K562 treated with DMSO at 1 percent for 48 hours (cell line): ENCODE measurements around the gene IL11. TPM values are rescaled to one million over a fixed set of nuclear protein-coding genes. Genes with fewer than 3 reads are reported as not detected.

Experiments used
- total RNA-seq: library from RNA; unstranded; fragments of 300-600 nt; gene quantifications from 2 replicates; pipeline ENCODE4 v1.2.3, GENCODE V29; 2022; ENCODE audit warnings: low replicate concordance; ENCODE audit errors: extremely low read depth

The IL11 gene
- total RNA-seq, result not detected in 2 replicates

DNA sequence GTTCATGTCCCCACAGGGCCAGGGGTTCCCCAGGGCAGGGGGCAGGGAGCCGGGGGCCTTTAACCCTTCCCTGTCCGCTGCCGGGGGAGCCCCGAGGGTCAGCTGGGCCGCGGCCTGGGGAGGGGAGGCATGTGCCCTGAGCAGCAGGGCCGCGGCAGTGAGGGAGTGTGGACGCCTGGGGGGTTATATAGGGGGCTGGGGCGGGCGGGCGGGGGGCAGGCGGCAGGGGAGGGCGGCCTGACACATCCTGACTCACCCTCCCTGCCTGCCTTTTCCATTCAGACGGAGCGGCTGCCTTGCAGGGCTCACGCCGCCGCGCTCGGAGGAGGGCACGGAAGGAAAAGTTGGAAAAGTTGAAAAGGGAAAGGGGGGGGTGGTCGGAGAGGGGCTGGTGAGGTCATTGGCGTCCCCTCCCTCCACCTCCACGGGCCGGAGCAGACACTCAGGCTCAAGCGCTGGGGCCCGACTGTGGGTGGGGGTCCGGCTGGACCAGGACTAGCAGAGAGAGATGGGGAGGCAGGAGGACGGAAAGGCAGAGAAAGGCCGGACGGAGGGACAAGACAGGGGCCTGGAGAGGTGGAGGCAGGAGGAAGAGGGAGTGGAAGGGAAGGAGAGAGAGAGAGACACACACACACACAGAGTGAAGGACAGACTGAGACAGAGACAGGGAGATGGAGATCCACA, at the start of gene IL11:
IL11 (minus strand) TSS at position 159 of the 684 bp plus-strand sequence; CDS start at position 6, 153 bp downstream.

DNA sequence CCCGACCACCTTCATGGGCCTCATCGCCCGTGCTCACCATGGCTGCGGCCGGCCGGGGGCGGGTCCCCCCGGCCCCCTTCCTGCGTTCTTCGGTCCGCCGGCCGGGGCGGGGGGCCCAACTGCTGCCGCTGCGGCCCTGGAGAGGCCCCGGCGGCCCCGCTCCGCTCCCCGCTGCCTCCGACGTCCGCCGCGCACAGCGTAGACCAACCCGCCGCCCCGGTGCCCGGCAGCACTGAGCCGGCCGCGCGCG, 37.2 kb upstream of the IL11 start, which contains the start of gene UBE2S:
UBE2S (minus strand) TSS at position 239 of the 250 bp plus-strand sequence; CDS start at position 40, 199 bp downstream.

GRCh38 chr19:55385724-55386492, 15.6 kb upstream of the IL11 start, which contains the start of gene RPL28:
Gene RPL28 (plus strand): TSS chr19:55385932. CDS start chr19:55386358, 426 bp downstream.

DNA sequence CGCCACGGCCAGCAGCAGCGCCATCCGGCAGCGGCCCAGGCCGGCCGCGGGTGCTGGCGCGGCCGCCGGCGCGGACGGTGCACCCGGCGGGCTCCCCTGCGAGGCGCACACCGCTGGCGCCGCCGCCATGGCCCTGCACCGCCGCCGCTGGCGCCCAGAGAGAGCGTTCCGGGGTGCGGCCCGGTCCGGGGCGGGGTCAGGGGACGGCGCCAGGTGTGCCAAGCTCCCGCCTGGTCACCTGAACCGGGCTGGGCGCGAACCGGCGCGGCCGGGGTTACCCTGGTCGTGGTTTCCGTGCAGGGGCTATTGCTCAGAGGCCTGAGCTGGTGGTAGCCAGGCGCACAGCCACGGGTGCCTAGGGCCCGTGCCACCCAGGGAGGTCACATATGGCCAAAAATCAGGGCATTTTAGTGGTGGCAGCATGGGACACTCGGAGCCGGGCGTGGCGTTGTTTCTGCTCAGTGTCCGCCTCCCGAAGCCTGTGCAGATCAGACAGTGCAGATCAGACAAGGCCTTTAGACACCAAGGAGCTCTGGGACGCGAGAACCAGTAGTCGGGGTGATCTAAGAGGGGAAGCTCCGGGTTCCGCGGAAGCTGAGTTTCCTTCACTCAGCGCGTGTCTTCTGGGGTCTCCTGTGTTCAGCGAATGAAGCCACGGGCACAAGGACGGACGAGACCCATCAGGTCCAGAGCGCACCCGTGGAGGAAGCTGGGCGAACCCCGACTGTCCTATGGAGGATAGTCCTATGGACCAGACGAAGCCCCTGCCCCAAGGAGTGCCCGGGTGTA, 14.1 kb upstream of the IL11 start, which contains the start of gene TMEM238:
TMEM238 (minus strand) TSS at position 162 of the 789 bp plus-strand sequence; CDS start at position 129, 33 bp downstream.

DNA sequence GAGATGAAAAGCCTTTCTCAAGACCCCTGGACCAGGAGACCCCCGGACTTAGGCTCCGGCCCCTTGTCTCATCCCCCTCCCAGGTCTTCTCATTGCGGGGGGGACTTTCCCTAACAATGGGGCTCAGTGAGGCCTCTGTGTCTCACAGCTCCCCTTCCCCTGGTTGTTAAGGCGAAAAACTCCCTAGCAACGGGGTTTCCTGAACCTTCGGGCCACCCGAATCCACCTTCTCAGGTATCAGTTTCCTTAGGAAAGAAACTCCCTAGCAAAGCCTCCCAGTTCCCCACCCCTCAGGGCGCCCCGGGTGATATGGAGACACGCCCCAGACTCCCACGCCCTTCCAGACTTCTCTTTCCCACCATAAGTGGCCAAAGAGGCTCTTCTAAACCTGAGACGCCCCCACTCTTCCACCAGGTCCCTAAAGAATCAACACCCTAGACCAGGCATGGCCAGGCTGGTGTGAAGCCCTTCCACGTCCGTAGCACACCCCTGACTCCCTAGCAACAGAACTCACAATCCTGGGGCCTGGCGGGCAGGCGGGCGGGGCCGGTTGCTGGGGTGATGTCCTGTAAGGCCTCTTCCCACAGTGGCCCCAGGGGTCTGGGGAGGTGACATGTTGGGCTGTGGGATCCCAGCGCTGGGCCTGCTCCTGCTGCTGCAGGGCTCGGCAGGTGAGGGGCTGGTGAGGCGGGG, 6.1 kb upstream of the IL11 start, which contains the start of gene TMEM190:
TMEM190 (plus strand) TSS at position 586 of the 693 bp plus-strand sequence; CDS start at position 614, 28 bp downstream.

GRCh38 chr19:55362990-55363716, 7.1 kb downstream of the IL11 start, which contains the start of gene GARIN5B:
Gene GARIN5B (minus strand): TSS chr19:55363260. CDS start chr19:55363066, 194 bp downstream.

DNA sequence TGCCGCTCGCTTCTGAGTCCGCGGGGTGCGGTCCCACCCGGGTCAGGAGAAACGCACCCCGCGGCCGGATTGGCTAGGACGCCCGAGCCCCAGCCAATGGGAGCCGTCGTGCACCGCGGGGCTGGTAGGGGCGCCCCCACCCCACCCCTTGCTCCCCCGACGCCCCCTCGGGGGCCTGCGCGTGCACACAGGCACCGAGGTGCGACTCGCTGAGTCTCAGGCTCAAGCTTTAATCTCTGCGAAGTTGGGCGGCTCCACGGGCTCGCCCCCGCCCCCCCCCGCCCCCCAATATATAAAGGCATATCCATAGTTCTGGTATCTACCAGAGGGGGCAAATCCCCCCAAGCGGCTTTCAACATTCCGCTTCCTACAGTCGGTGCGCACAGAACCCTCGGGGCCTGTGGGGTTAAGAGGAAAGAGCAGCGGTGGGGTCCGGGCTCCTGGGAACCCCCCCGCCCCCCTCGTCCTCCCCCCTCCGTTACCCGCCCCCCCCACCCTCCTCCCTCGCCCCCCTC, 15.5 kb downstream of the IL11 start, which contains the start of gene COX6B2:
COX6B2 (minus strand) TSS at position 22 of the 515 bp plus-strand sequence. CDS start 198 bp downstream, outside the sequence.

DNA sequence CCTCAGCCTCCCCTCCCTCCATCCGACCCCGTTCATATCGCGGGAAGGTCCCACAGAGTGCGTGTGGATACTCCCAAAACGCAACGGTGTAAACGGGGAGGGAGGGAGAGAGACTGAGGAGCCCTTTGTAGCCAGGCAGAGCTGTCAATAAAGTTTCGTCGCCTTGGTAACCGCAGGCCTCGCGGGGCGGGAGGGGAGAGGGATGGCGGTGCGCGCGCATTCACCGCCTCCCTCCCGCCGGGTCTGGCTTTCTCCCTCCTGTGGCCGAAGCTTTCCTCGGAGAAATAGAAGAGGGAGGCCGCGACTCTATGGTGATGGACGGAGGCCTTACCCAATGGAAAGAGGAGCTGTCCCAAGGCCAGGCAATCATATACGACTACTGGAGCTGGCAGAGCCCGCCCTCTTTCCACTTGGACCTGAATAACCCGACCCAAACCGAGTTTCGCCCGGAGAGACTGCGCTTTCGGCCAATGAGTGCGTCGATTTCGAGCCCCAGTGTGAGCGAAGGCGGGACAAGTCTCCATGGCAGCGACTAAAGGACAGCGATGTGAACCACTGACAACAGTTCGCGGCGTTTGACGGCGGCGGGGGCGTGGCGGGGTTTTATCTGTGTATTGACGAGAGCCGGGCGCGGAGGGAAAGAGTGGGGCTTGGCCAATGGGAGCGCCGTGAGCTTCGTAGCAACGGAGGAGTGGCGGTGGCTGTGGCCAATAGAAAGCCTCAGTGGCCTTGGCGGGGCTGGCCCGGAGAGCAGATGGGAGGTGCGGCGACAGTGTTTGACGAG, 31.0 kb downstream of the IL11 start, which contains the start of gene KMT5C:
KMT5C (plus strand) TSS at position 772 of the 784 bp plus-strand sequence. CDS start 2,061 bp downstream, outside the sequence.

DNA sequence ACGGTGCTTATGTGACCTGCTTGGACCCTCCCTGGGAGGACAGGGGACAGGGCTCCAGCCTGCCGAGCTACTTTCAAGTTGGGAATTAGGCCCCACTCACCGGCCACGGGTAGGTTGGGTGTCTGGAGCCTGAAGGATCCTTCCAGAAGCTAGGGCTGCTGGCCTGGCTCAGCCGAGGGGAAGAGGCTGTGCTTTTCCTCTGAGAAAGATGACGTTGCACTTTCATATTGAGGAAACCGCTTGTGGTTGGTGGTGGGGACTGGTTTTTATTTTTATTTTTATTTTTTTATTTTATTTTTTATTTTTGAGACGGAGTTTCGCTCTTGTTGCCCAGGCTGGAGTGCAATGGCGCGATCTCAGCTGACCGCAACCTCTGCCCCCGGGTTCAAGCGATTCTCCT, 45.1 kb downstream of the IL11 start, which contains the start of gene TMEM150B:
TMEM150B (minus strand) TSS at position 170 of the 400 bp plus-strand sequence. CDS start 4,305 bp downstream, outside the sequence.

Other genes with a start within 250 kb of the IL11 start
- gene TNNT1, start 221.3 kb downstream of the IL11 start, total RNA-seq, result not detected in 2 replicates
- not detected in 2 replicates for gene TNNI3, start 212.7 kb downstream of the IL11 start, total RNA-seq
- not detected in 2 replicates for gene DNAAF3, start 203.8 kb downstream of the IL11 start, total RNA-seq
- not detected in 2 replicates for gene SYT5, start 190.2 kb downstream of the IL11 start, total RNA-seq
- gene PTPRH, start 161.0 kb downstream of the IL11 start, total RNA-seq, result not detected in 2 replicates
- gene TMEM86B, start 141.7 kb downstream of the IL11 start, total RNA-seq, result not detected in 2 replicates
- gene PPP6R1, start 111.4 kb downstream of the IL11 start, total RNA-seq, result 133 TPM in 1 of 2 replicates, not detected in the other
- gene HSPBP1, start 90.4 kb downstream of the IL11 start, total RNA-seq, result not detected in 2 replicates
- gene BRSK1, start 86.5 kb downstream of the IL11 start, total RNA-seq, result not detected in 2 replicates
- not detected in 2 replicates for gene TMEM150B, start 45.1 kb downstream of the IL11 start, total RNA-seq
- gene KMT5C, start 30.6 kb downstream of the IL11 start, total RNA-seq, result not detected in 2 replicates
- gene COX6B2, start 15.7 kb downstream of the IL11 start, total RNA-seq, result not detected in 2 replicates
- gene GARIN5B, start 7.2 kb downstream of the IL11 start, total RNA-seq, result not detected in 2 replicates
- not detected in 2 replicates for gene TMEM190, start 6.4 kb upstream of the IL11 start, total RNA-seq
- gene TMEM238, start 13.8 kb upstream of the IL11 start, total RNA-seq, result not detected in 2 replicates
- gene RPL28, start 15.5 kb upstream of the IL11 start, total RNA-seq, result 4,209 and 5,908 TPM in 2 replicates
- 2,967 TPM in 1 of 2 replicates, not detected in the other for gene UBE2S, start 37.3 kb upstream of the IL11 start, total RNA-seq
- not detected in 2 replicates for gene SHISA7, start 72.8 kb upstream of the IL11 start, total RNA-seq
- not detected in 2 replicates for gene ISOC2, start 91.2 kb upstream of the IL11 start, total RNA-seq
- not detected in 2 replicates for gene C19orf85, start 94.3 kb upstream of the IL11 start, total RNA-seq
- gene ZNF628, start 106.2 kb upstream of the IL11 start, total RNA-seq, result not detected in 2 replicates
- gene NAT14, start 114.7 kb upstream of the IL11 start, total RNA-seq, result not detected in 2 replicates
- gene SSC5D, start 118.0 kb upstream of the IL11 start, total RNA-seq, result not detected in 2 replicates
- not detected in 2 replicates for gene SBK2, start 166.7 kb upstream of the IL11 start, total RNA-seq
- gene SBK3, start 175.1 kb upstream of the IL11 start, total RNA-seq, result not detected in 2 replicates
- not detected in 2 replicates for gene ZNF579, start 210.4 kb upstream of the IL11 start, total RNA-seq
- not detected in 2 replicates for gene FIZ1, start 229.1 kb upstream of the IL11 start, total RNA-seq
- gene ZNF524, start 229.8 kb upstream of the IL11 start, total RNA-seq, result not detected in 2 replicates
- gene ZNF865, start 235.2 kb upstream of the IL11 start, total RNA-seq, result not detected in 2 replicates